Liver (tissue), 9 donors: Measurements from ENCODE around the gene KCNQ1. TPM values are rescaled to one million over a fixed set of nuclear protein-coding genes. Genes with fewer than 3 reads are reported as not detected.
A peak's percentile ranks its signal among the peaks of the same experiment; 100 is the strongest.

Experiments used
- DNase-seq: peaks from one replicate; pipeline ENCODE4 v3.0.0-alpha.2; 2017; ENCODE audit warnings: low spot score
- H3K27ac ChIP-seq, 2 donors: one replicate each; pipeline ENCODE4 v1.7.0; 2013; ENCODE audit warnings: inconsistent platforms in 2 of 2, low read length in 2 of 2, control low read depth in 1 of 2, low read depth in 1 of 2, mild to moderate bottlenecking in 1 of 2
- H3K27me3 ChIP-seq, 4 donors: one replicate each; pipeline versions ENCODE4 v1.6.1 to v1.7.0; 2013; ENCODE audit warnings: low read length in 3 of 4, inconsistent platforms in 1 of 4, mild to moderate bottlenecking in 1 of 4, moderate library complexity in 1 of 4; ENCODE audit not compliant: control insufficient read depth in 4 of 4, insufficient read depth in 4 of 4
- H3K36me3 ChIP-seq, 4 donors: one replicate each; pipeline versions ENCODE4 v1.6.1 to v1.7.0; 2013; ENCODE audit warnings: low read length in 3 of 4, mild to moderate bottlenecking in 3 of 4, low read depth in 1 of 4, moderate library complexity in 1 of 4; ENCODE audit not compliant: control insufficient read depth in 4 of 4, insufficient read depth in 3 of 4
- H3K4me1 ChIP-seq, 4 donors: one replicate each; pipeline versions ENCODE4 v1.6.1 to v1.7.0; 2013; ENCODE audit warnings: low read length in 3 of 4, mild to moderate bottlenecking in 3 of 4, moderate library complexity in 1 of 4; ENCODE audit not compliant: control insufficient read depth in 4 of 4, insufficient read depth in 4 of 4
- H3K4me3 ChIP-seq, 3 donors: one replicate each; pipeline versions ENCODE4 v1.6.1 to v1.7.0; 2013; ENCODE audit warnings: low read length in 3 of 3, control low read depth in 1 of 3, low read depth in 1 of 3, mild to moderate bottlenecking in 1 of 3
- H3K9ac ChIP-seq, 2 donors: one replicate each; pipeline ENCODE4 v1.7.0; 2013; ENCODE audit warnings: low read length in 2 of 2, mild to moderate bottlenecking in 2 of 2, moderate library complexity in 2 of 2, control low read depth in 1 of 2, low read depth in 1 of 2
- H3K9me3 ChIP-seq, 4 donors: one replicate each; pipeline versions ENCODE4 v1.6.1 to v1.7.0; 2013; ENCODE audit warnings: low read length in 3 of 4; ENCODE audit not compliant: control insufficient read depth in 4 of 4
- ATF3 ChIP-seq: IDR thresholded peaks from 2 replicates; pipeline ENCODE4 v1.6.1; 2016; ENCODE audit warnings: antibody characterized with exemption
- EGR1 ChIP-seq, 2 donors: IDR thresholded peaks; 2 replicates each; pipeline ENCODE4 v1.6.1; 2016 to 2018; ENCODE audit warnings: antibody characterized with exemption in 2 of 2, low read depth in 2 of 2
- FOXA1 ChIP-seq: IDR thresholded peaks from 2 replicates; pipeline ENCODE4 v1.6.1; 2016; ENCODE audit warnings: antibody characterized with exemption
- FOXA2 ChIP-seq: IDR thresholded peaks from 2 replicates; pipeline ENCODE4 v1.6.1; 2016; ENCODE audit warnings: antibody characterized with exemption
- GABPA ChIP-seq, 2 donors: IDR thresholded peaks in 1 of 2; conservative IDR thresholded peaks in 1 of 2; 2 replicates each; pipeline ENCODE4 v1.6.1; 2016; ENCODE audit warnings: antibody characterized with exemption in 2 of 2, mild to moderate bottlenecking in 1 of 2, moderate library complexity in 1 of 2
- HNF4A ChIP-seq, 2 donors: conservative IDR thresholded peaks; 2 replicates each; pipeline ENCODE4 v1.6.1; 2016; ENCODE audit warnings: antibody characterized with exemption in 2 of 2, mild to moderate bottlenecking in 2 of 2
- HNF4G ChIP-seq: IDR thresholded peaks from 2 replicates; pipeline ENCODE4 v1.6.1; 2016; ENCODE audit warnings: antibody characterized with exemption
- JUND ChIP-seq, 2 donors: IDR thresholded peaks; 2 replicates each; pipeline ENCODE4 v1.6.1; 2016; ENCODE audit warnings: antibody characterized with exemption in 2 of 2
- NR2F2 ChIP-seq: IDR thresholded peaks from 2 replicates; pipeline ENCODE4 v1.6.1; 2016; ENCODE audit warnings: antibody characterized with exemption
- RAD21 ChIP-seq, 2 donors: IDR thresholded peaks; 2 replicates each; pipeline ENCODE4 v1.6.1; 2016; ENCODE audit warnings: antibody characterized with exemption in 2 of 2, mild to moderate bottlenecking in 2 of 2
- REST ChIP-seq: IDR thresholded peaks from 2 replicates; pipeline ENCODE4 v1.6.1; 2016; ENCODE audit warnings: antibody characterized with exemption, mild to moderate bottlenecking
- RXRA ChIP-seq, 2 donors: IDR thresholded peaks; 2 replicates each; pipeline ENCODE4 v1.6.1; 2017 to 2018; ENCODE audit warnings: antibody characterized with exemption in 2 of 2, mild to moderate bottlenecking in 1 of 2
- SP1 ChIP-seq: IDR thresholded peaks from 2 replicates; pipeline ENCODE4 v1.6.1; 2018; ENCODE audit warnings: antibody characterized with exemption, mild to moderate bottlenecking
- TAF1 ChIP-seq: conservative IDR thresholded peaks from 2 replicates; pipeline ENCODE4 v1.6.1; 2016; ENCODE audit warnings: antibody characterized with exemption, mild to moderate bottlenecking
- YY1 ChIP-seq: IDR thresholded peaks from 2 replicates; pipeline ENCODE4 v1.6.1; 2016; ENCODE audit warnings: antibody characterized with exemption, mild to moderate bottlenecking
- WGBS: extraction: QIAGEN DNeasy Blood & Tissue Kit; methylation state at CpG from one replicate; pipeline ENCODE4 v1.1.7; 2013; 5-methylcytosine and 5-hydroxymethylcytosine counted together
- polyA plus RNA-seq, 2 donors: library from polyadenylated mRNA; stranded (reverse) in 1 of 2; unstranded in 1 of 2; fragments of 200-250 nt in 1 of 2; fragments of >200 nt in 1 of 2; fragmentation: Nextera tagmentation in 1 of 2; extraction: Ambion mirVana in 1 of 2; gene quantifications; one replicate each; pipeline versions ENCODE4 v1.2.1 to v1.2.3, GENCODE V29; 2013 to 2015
- total RNA-seq, 2 donors: library from RNA; depleted of rRNA; stranded (reverse); fragments of >200 nt; gene quantifications; one replicate each; pipeline ENCODE4 v1.2.3, GENCODE V29; 2014
- TF ChIP-seq, protein P1 (sequence below): IDR thresholded peaks from 2 replicates; pipeline ENCODE4 v1.6.1; 2016; ENCODE audit warnings: antibody characterized with exemption
- TF ChIP-seq, protein P2 (sequence below): IDR thresholded peaks from 2 replicates; pipeline ENCODE4 v1.6.1; 2016; ENCODE audit warnings: antibody characterized with exemption
- TF ChIP-seq, protein P3 (sequence below): fragments of 150-350 bp; IDR thresholded peaks from 2 replicates; pipeline ENCODE4 v1.5.1; 2017; ENCODE audit warnings: improper control_type of control experiment, low read depth, low read length; ENCODE audit not compliant: missing input control
- donor health status: healthy.
- donor health status: healthy.
- donor health status: healthy.
- donor health status: healthy.
- donor health status: healthy.

The KCNQ1 gene
- total and polyA plus RNA-seq, 4 donors: 0.31 to 2.2 (median 1.5) TPM

DNA sequence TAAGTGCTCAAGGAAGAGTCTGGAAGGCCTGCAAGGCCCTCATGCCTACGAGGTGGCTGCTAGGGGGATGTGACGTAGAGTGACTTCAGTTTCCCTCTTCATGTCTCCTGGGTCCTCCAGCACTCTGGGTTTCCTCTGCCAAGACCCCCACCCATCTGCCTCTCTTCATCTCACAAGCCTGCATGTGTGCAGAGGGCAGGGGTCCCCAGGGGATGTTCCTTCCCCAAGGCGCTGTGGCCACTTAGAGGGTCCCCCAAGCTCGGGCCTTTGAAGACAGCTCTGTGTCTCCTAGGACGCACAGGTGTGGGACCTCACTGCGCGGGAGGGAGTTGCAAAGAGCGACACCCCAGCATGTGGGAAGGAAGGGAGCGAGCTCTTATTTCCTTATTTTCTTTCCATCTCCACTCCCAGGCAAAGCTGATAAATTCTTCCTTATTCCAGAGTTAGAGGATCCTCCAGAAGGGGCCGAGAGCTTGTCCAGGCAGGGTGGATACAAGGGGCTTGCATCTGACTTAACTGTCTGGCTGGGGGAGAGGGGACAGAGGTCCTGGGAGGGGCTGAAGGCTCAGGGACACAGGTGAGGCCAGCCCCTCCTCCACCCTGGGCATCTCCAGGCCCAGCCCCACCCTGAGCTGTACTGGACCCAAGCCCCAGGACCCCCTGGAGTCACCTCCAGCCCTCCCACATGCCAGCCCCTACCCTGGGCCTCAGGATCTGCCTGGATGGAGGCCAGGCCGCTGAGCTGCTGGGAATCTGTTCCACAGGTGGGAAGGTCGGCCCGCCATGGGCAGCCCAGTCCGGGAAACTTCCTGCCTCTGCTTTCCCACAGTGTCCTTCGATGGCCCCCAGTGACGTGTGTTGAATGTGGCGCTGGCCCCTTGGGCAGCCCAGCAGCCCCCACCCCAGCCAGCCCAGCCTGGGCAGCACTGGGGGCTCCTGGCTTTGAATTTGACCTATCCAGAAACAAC lies 314.7 kb downstream of the KCNQ1 start (continued):
- TF ChIP-seq, protein P1, sequence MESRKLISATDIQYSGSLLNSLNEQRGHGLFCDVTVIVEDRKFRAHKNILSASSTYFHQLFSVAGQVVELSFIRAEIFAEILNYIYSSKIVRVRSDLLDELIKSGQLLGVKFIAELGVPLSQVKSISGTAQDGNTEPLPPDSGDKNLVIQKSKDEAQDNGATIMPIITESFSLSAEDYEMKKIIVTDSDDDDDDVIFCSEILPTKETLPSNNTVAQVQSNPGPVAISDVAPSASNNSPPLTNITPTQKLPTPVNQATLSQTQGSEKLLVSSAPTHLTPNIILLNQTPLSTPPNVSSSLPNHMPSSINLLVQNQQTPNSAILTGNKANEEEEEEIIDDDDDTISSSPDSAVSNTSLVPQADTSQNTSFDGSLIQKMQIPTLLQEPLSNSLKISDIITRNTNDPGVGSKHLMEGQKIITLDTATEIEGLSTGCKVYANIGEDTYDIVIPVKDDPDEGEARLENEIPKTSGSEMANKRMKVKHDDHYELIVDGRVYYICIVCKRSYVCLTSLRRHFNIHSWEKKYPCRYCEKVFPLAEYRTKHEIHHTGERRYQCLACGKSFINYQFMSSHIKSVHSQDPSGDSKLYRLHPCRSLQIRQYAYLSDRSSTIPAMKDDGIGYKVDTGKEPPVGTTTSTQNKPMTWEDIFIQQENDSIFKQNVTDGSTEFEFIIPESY: no peak
- TF ChIP-seq EGR1 (IDR thresholded peaks at IDR 0.05; ENCODE audit: low read depth in 2 of 2): no peak
- TF ChIP-seq, protein P2, sequence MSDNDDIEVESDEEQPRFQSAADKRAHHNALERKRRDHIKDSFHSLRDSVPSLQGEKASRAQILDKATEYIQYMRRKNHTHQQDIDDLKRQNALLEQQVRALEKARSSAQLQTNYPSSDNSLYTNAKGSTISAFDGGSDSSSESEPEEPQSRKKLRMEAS: no peak
- TF ChIP-seq GABPA (IDR thresholded peaks at IDR 0.05 in 1 of 2, conservative IDR thresholded peaks at IDR 0.05 in 1 of 2): no peak
- TF ChIP-seq JUND (IDR thresholded peaks at IDR 0.05): no peak

GRCh38 chr11:2760196-2760871 lies 315.5 kb downstream of the KCNQ1 start:
- TF ChIP-seq FOXA2 (no peak), FOXA1 (no peak), SP1 (no peak), REST (no peak), TAF1 (no peak), GABPA (IDR thresholded peaks at IDR 0.05 in 1 of 2, conservative IDR thresholded peaks at IDR 0.05 in 1 of 2) (no peak), RAD21 (IDR thresholded peaks at IDR 0.05) (no peak), YY1 (no peak), RXRA (IDR thresholded peaks at IDR 0.05) (no peak), HNF4G (no peak), ATF3 (no peak), EGR1 (IDR thresholded peaks at IDR 0.05; ENCODE audit: low read depth in 2 of 2) (no peak), HNF4A (conservative IDR thresholded peaks at IDR 0.05) (no peak), NR2F2 (no peak)
- TF ChIP-seq, protein P3, sequence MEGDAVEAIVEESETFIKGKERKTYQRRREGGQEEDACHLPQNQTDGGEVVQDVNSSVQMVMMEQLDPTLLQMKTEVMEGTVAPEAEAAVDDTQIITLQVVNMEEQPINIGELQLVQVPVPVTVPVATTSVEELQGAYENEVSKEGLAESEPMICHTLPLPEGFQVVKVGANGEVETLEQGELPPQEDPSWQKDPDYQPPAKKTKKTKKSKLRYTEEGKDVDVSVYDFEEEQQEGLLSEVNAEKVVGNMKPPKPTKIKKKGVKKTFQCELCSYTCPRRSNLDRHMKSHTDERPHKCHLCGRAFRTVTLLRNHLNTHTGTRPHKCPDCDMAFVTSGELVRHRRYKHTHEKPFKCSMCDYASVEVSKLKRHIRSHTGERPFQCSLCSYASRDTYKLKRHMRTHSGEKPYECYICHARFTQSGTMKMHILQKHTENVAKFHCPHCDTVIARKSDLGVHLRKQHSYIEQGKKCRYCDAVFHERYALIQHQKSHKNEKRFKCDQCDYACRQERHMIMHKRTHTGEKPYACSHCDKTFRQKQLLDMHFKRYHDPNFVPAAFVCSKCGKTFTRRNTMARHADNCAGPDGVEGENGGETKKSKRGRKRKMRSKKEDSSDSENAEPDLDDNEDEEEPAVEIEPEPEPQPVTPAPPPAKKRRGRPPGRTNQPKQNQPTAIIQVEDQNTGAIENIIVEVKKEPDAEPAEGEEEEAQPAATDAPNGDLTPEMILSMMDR: no peak
- TF ChIP-seq, protein P2: no peak
- TF ChIP-seq, protein P1: no peak
- no peak overlapping the region for H3K9ac ChIP-seq
- peaks cover 0 to 7% (median 2%) of the 10 kb centered on the region in 4 donors for H3K9me3 ChIP-seq
- no peaks in the 10 kb centered on the region for H3K36me3 ChIP-seq
- peak; percentile 32 for DNase-seq
- H3K4me1 ChIP-seq: no peaks in the 10 kb centered on the region
- H3K27ac ChIP-seq: no peak overlapping the region
- WGBS: 85% methylated on average over 20 of the region's 20 CpGs
- H3K27me3 ChIP-seq: no peaks in the 10 kb centered on the region
- no peak overlapping the region for H3K4me3 ChIP-seq
